HG03135 (cell line): ENCODE data around the gene CMTM3.
"Not testable (repeated sequence)": the region's sequence is repeated elsewhere in the genome, so short reads cannot be mapped to it uniquely, and the experiment has no call there.

Source experiments
- ATAC-seq: cut with Tn5 transposase; IDR thresholded peaks from one replicate; pipeline ENCODE4 v1.9.1; 2021; ENCODE audit warnings: mild to moderate bottlenecking, moderate library complexity; ENCODE audit not compliant: unreplicated experiment

CMTM3 gene

DNA sequence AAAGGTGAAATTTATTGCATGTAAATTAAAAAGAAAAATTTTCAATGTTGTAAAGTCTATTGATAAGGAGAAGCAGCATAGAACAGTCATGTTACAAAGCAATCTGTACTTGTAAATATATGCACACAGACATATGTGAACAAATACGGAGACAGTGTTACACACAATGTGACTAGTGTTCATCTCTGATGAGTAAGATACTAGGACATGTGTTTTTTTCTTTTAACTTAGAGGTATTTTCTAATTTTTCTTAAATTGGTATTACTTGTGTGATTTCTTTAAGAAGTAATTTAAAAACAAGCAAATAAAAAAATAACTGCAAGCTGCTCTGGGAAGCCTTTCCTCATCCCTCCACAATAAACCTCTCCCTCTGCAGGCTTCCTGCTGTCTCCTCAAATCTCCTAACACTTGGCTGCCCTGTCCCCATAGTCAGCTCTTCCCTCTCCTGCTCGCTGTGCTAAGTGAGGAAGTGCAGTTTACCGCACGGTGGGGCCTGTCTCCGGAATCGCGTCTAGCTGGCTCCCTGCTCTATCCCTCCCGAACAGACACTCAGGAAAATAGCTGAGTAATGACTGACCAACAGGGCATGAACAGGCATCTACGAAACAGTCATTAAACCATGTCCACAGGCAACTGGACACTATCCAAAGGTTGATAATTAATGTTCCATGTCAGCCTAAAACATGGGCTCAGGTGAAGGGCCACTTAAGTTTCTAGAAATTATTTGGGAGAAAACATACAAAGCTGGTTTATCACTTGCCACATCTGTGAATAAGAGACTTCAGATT, 56.1 kb downstream of the CMTM3 start:
- no peak for ATAC-seq

DNA sequence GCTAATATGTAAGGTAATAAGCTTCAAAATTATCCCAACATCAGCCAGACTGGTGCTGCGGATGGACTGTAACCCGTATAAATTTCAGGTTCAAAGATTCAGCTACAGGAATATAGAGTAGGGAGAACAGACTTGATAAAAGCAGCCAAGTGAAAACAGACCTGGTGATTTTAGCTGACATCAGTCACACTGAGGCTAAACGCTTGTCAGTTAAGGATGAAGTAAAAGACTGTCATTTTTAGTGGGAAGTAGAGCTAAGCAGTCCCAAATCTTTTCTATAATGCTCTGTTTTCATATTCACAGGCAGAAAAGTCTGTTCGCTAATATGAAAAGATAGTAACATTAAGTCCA, 56.7 kb downstream of the CMTM3 start:
- no peak for ATAC-seq

DNA sequence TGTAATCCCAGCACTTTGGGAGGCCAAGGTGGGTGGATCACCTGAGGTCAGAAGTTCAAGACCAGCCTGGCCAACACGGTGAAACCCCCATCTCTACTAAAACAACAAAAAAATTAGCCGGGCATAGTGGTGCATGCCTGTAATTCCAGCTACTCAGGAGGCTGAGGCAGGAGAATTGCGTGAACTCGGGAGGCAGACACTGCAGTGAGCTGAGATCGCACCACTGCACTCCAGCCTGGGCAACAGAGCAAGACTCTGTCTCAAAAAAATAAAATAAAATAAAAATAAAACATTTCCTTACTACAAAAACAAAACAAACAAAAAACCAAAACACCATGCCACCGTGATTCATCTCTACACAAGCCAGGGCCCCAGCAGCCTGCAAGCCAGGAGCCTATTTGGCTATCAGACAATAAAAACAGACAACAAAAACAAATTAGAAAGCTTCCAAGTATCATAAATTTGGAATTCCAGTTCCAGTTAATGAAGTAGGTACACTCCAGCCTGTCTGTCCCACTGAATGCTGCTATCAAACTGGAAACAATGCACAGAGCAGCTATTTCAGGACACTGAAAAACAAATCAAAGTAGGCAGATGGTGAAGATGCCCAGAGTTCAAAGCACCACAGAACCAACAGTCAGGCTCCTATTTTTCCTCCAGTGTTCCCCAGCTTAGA, 57.3 kb downstream of the CMTM3 start:
- ATAC-seq = not testable (repeated sequence)

DNA sequence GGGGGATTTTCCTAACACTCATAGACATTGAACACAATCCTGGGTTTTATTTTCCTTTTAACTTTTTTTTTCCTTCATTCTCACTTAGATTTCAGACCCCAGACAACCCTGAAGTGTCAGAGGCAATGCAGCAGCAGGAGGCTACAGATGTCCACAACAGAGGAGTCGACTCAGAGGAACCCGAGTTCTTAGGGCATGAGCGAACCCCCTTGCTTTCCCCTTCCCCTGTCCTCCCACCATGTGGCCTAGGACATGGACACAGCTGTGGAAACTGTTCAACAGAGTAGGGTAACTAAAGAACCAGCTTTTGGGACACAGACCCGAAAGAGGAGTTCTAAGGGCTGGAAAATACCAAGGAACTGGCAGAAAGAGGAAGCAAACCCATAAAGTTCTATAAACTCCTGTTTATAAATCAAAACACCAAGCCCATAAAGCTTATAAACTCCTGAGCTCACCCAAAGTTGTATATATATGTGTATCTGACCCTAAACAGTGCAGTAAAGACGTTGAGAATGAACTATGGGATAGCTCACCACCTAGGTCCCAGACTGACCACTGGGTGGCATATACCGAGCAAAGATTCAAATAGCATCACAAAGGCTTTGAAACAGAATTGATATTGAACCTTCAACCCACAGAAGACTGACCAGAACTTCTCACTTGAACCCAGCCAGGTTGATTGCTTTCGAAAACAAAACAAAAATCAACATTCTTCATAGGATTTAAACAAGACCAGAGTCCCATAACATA, 58.1 kb downstream of the CMTM3 start:
- no peak for ATAC-seq
